Measurements from ENCODE around the gene C11orf97.
"Not testable (repeated sequence)": the region's sequence is repeated elsewhere in the genome, so short reads cannot be mapped to it uniquely, and the experiment has no call there.

Gene C11orf97

GRCh38 chr11:94525546-94526324 is 13.5 kb downstream of the C11orf97 start:
- no peak for ATAC-seq

GRCh38 chr11:94526645-94527438 is 14.6 kb downstream of the C11orf97 start:
- no peak for ATAC-seq

GRCh38 chr11:94528551-94528950 is 16.3 kb downstream of the C11orf97 start:
- ATAC-seq = no peak

- no peak for ATAC-seq
Measured at GRCh38 chr11:94532211-94532610, 19.9 kb downstream of the C11orf97 start.

GRCh38 chr11:94533206-94533605 is 20.9 kb downstream of the C11orf97 start:
- no peak for ATAC-seq

GRCh38 chr11:94533696-94534630 is 21.7 kb downstream of the C11orf97 start:
- no peak for ATAC-seq

- no peak for ATAC-seq
Measured at GRCh38 chr11:94536386-94536785, 24.1 kb downstream of the C11orf97 start.

GRCh38 chr11:94537031-94537600 is 24.9 kb downstream of the C11orf97 start:
- ATAC-seq = no peak

- ATAC-seq = no peak
Measured at GRCh38 chr11:94539420-94539819, 27.2 kb downstream of the C11orf97 start.

- peak; percentile 80 to 82 for ATAC-seq
Measured at GRCh38 chr11:94543695-94544645, 31.7 kb downstream of the C11orf97 start, which contains the start of gene FUT4. TSS of gene FUT4 (plus strand) at chr11:94543921. CDS start at chr11:94544134, 213 bp downstream.

- peak in 1 of 2 donors; percentile 5 for ATAC-seq
Measured at GRCh38 chr11:94544646-94545263, 32.5 kb downstream of the C11orf97 start.

- no peak for ATAC-seq
Measured at GRCh38 chr11:94545264-94546161, 33.3 kb downstream of the C11orf97 start.

- no peak for ATAC-seq
Measured at GRCh38 chr11:94546162-94546470, 33.9 kb downstream of the C11orf97 start.

GRCh38 chr11:94546886-94547285 is 34.6 kb downstream of the C11orf97 start:
- ATAC-seq = no peak

GRCh38 chr11:94549146-94549545 is 36.9 kb downstream of the C11orf97 start:
- ATAC-seq = no peak

- no peak for ATAC-seq
Measured at GRCh38 chr11:94550513-94550912, 38.3 kb downstream of the C11orf97 start.

GRCh38 chr11:94553938-94554337 is 41.7 kb downstream of the C11orf97 start:
- ATAC-seq = no peak

GRCh38 chr11:94555752-94556329 is 43.6 kb downstream of the C11orf97 start:
- ATAC-seq = not testable (repeated sequence)

GRCh38 chr11:94557421-94557820 is 45.2 kb downstream of the C11orf97 start:
- no peak for ATAC-seq

Measured in activated CD4-positive, CD25-positive, alpha-beta regulatory T cell treated with anti-CD3 and anti-CD28 coated beads, Interleukin-2, amount 50 U/mL, for 24 hours (primary cell).